ENCODE data around the gene ERC2.

ERC2 gene

GRCh38 chr3:55877703-55878102, 590.6 kb downstream of the ERC2 start:
- no peak overlapping the region for H3K4me3 ChIP-seq (ENCODE audit: control insufficient read depth, low read depth, low read length)
- TF ChIP-seq, protein P1, sequence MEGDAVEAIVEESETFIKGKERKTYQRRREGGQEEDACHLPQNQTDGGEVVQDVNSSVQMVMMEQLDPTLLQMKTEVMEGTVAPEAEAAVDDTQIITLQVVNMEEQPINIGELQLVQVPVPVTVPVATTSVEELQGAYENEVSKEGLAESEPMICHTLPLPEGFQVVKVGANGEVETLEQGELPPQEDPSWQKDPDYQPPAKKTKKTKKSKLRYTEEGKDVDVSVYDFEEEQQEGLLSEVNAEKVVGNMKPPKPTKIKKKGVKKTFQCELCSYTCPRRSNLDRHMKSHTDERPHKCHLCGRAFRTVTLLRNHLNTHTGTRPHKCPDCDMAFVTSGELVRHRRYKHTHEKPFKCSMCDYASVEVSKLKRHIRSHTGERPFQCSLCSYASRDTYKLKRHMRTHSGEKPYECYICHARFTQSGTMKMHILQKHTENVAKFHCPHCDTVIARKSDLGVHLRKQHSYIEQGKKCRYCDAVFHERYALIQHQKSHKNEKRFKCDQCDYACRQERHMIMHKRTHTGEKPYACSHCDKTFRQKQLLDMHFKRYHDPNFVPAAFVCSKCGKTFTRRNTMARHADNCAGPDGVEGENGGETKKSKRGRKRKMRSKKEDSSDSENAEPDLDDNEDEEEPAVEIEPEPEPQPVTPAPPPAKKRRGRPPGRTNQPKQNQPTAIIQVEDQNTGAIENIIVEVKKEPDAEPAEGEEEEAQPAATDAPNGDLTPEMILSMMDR (conservative IDR thresholded peaks at IDR 0.05; ENCODE audit: control insufficient read depth, insufficient read depth, low read depth, low read length): no peak
- DNase-seq (ENCODE audit: low read depth): no peak

GRCh38 chr3:55876560-55876959, 591.7 kb downstream of the ERC2 start:
- TF ChIP-seq, protein P1 (conservative IDR thresholded peaks at IDR 0.05; ENCODE audit: control insufficient read depth, insufficient read depth, low read depth, low read length): no peak
- no peak overlapping the region for H3K4me3 ChIP-seq (ENCODE audit: control insufficient read depth, low read depth, low read length)
- DNase-seq (ENCODE audit: low read depth): no peak

- TF ChIP-seq, protein P1 (conservative IDR thresholded peaks at IDR 0.05; ENCODE audit: control insufficient read depth, insufficient read depth, low read depth, low read length): no peak
- no peak overlapping the region for H3K4me3 ChIP-seq (ENCODE audit: control insufficient read depth, low read depth, low read length)
- no peak for DNase-seq (ENCODE audit: low read depth)
These were observed 593.2 kb downstream of the ERC2 start for GRCh38 chr3:55875113-55875512.

GRCh38 chr3:55873523-55874254, 594.6 kb downstream of the ERC2 start:
- TF ChIP-seq, protein P1 (conservative IDR thresholded peaks at IDR 0.05; ENCODE audit: control insufficient read depth, insufficient read depth, low read depth, low read length): no peak
- DNase-seq (ENCODE audit: low read depth): no peak
- H3K4me3 ChIP-seq (ENCODE audit: control insufficient read depth, low read depth, low read length): no peak overlapping the region

DNA sequence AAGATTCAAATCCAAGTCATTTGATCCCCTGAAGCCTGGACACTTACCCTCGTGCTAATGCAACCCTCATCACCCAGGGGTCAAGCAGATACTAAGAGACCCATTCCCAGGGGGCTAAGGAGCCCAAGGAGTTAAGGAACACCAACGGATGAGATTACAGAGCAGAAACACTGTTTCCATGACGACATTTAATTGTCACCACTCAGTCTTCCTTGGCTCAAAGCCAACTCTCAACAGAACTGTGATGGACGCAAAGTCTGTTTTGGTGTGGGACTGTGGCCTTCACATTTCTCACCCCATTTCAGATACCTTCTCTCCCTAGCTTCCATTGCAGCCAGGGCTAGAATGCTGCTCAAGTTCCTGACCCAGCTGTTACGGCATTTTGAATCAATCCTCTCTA, 597.7 kb downstream of the ERC2 start:
- no peak for DNase-seq (ENCODE audit: low read depth)
- TF ChIP-seq, protein P1 (conservative IDR thresholded peaks at IDR 0.05; ENCODE audit: control insufficient read depth, insufficient read depth, low read depth, low read length): no peak

GRCh38 chr3:55868347-55868746, 599.9 kb downstream of the ERC2 start:
- no peak for DNase-seq (ENCODE audit: low read depth)
- no peak overlapping the region for H3K4me3 ChIP-seq (ENCODE audit: control insufficient read depth, low read depth, low read length)
- TF ChIP-seq, protein P1 (conservative IDR thresholded peaks at IDR 0.05; ENCODE audit: control insufficient read depth, insufficient read depth, low read depth, low read length): no peak

More for the DNA sequence above, 597.7 kb downstream of the ERC2 start:
- H3K4me3 ChIP-seq (ENCODE audit: control insufficient read depth, low read depth, low read length): no peak overlapping the region

All from fibroblast of mammary gland (primary cell).